ENCODE measurements around the gene S100B. TPM values are rescaled to one million over a fixed set of nuclear protein-coding genes. Genes with fewer than 3 reads are reported as not detected.
A peak's percentile ranks its signal among the peaks of the same experiment; 100 is the strongest.

Gene S100B
- total and polyA plus RNA-seq, 2 of the 13 experiments (the other 11 are each of a cell fraction or from before 2014, with no cell fraction given), result not detected

- TF ChIP-seq PTBP1 (IDR thresholded peaks at IDR 0.05; ENCODE audit: low read depth, low read length, poor library complexity, severe bottlenecking) (no peak), DMAP1 (CRISPR knock-in tag; IDR thresholded peaks at IDR 0.05) (peak; percentile 85), DZIP1 (CRISPR knock-in tag; IDR thresholded peaks at IDR 0.05) (peak; percentile 78; the same call in 1 of the 2 replicates), ZNF670 (CRISPR knock-in tag; IDR thresholded peaks at IDR 0.05; ENCODE audit: borderline replicate concordance) (peak; percentile 61; the same call in 1 of the 2 replicates), RARA (CRISPR knock-in tag; IDR thresholded peaks at IDR 0.05) (0 out of 2 replicates have a peak, but pooled peaks have one; percentile 38), NFE2 (CRISPR knock-in tag; IDR thresholded peaks at IDR 0.05) (no peak), ATF2 (CRISPR knock-in tag; IDR thresholded peaks at IDR 0.05) (peak; percentile 57), ZNF775 (CRISPR knock-in tag; IDR thresholded peaks at IDR 0.05; ENCODE audit: borderline replicate concordance) (no peak), NFAT5 (CRISPR knock-in tag; IDR thresholded peaks at IDR 0.05) (no peak), ZNF337 (CRISPR knock-in tag; IDR thresholded peaks at IDR 0.05; ENCODE audit: borderline replicate concordance, low read depth) (0 out of 2 replicates have a peak, but pooled peaks have one; percentile 67), GPN1 (CRISPR knock-in tag; IDR thresholded peaks at IDR 0.05; ENCODE audit: borderline replicate concordance) (no peak), ZNF460 (CRISPR knock-in tag; IDR thresholded peaks at IDR 0.05; ENCODE audit: borderline replicate concordance) (no peak), MTF1 (CRISPR knock-in tag; IDR thresholded peaks at IDR 0.05) (no peak), ZNF629 (CRISPR knock-in tag; conservative IDR thresholded peaks at IDR 0.05) (no peak), TOPORS (CRISPR knock-in tag; IDR thresholded peaks at IDR 0.05) (peak; percentile 86), GPBP1L1 (CRISPR knock-in tag; IDR thresholded peaks at IDR 0.05) (no peak), ZNF737 (CRISPR knock-in tag; IDR thresholded peaks at IDR 0.05; ENCODE audit: borderline replicate concordance) (no peak), CBX1 (IDR thresholded peaks at IDR 0.05; ENCODE audit: low read depth) (peak; percentile 62)
Observed at GRCh38 chr21:46635324-46636180, 30.7 kb upstream of the S100B start, which contains the start of gene PRMT2 (continued).

All from HepG2 (cell line).